Measurements from ENCODE around the gene ZNF695.

GRCh38 chr1:246954126-246954525 lies 53.7 kb downstream of the ZNF695 start:
- TF ChIP-seq CTCF (IDR thresholded peaks at IDR 0.05) (no peak), POLR2A (IDR thresholded peaks at IDR 0.05) (no peak)
